Esophagus muscularis mucosa (tissue), 4 donors: ENCODE measurements around the gene MINK1. TPM values are rescaled to one million over a fixed set of nuclear protein-coding genes. Genes with fewer than 3 reads are reported as not detected.
A peak's percentile ranks its signal among the peaks of the same experiment; 100 is the strongest.

Source experiments
- DNase-seq: peaks from one replicate; pipeline ENCODE4 v3.0.0-alpha.2; 2017; ENCODE audit errors: extremely low spot score
- H3K27ac ChIP-seq, 4 donors: fragments of 200-600 bp; sonication (generic); replicated peaks in 1 of 4; 1 replicate in 3 of 4; 2 replicates in 1 of 4; pipeline ENCODE4 v1.5.1; 2016 to 2019; ENCODE audit warnings: mild to moderate bottlenecking in 1 of 4
- H3K27me3 ChIP-seq, 4 donors: fragments of 200-600 bp; sonication (generic); one replicate each; pipeline versions ENCODE4 v1.5.1 to v1.6.0; 2016 to 2019
- H3K36me3 ChIP-seq, 4 donors: fragments of 200-600 bp; sonication (generic); one replicate each; pipeline ENCODE4 v1.5.1; 2016 to 2019
- H3K4me1 ChIP-seq, 4 donors: fragments of 200-600 bp; sonication (generic); one replicate each; pipeline ENCODE4 v1.5.1; 2016 to 2019
- H3K4me3 ChIP-seq, 4 donors: fragments of 200-600 bp; sonication (generic); 1 replicate in 2 of 4; 2 replicates in 2 of 4; pipeline ENCODE4 v1.5.1; 2016 to 2019; ENCODE audit warnings: mild to moderate bottlenecking in 4 of 4, moderate library complexity in 1 of 4
- H3K9me3 ChIP-seq, 4 donors: fragments of 200-600 bp; sonication (generic); 1 replicate in 3 of 4; 2 replicates in 1 of 4; pipeline ENCODE4 v1.5.1; 2016 to 2019
- EP300 ChIP-seq: sonication (generic); formaldehyde crosslinking; IDR thresholded peaks from one replicate; pipeline ENCODE4 v1.6.1; 2017; ENCODE audit warnings: antibody characterized with exemption
- POLR2A ChIP-seq: fragments of 450-650 bp; IDR thresholded peaks from one replicate; pipeline ENCODE4 v1.6.1; 2017; ENCODE audit warnings: antibody characterized with exemption, moderate library complexity, mild to moderate bottlenecking, low read depth
- POLR2AphosphoS5 ChIP-seq, 2 donors: sonication (generic); formaldehyde crosslinking; IDR thresholded peaks; one replicate each; pipeline ENCODE4 v1.6.1; 2017; ENCODE audit warnings: antibody characterized with exemption in 2 of 2
- WGBS: methylation state at CpG from one replicate; pipeline ENCODE4 v1.1.5; 2018; 5-methylcytosine and 5-hydroxymethylcytosine counted together
- intact Hi-C: fragments of 100-400 bp; cut with DNase I; formaldehyde crosslinking; loops from one replicate; pipeline ENCODE4 v1.15.1; 2023
- total RNA-seq, 4 donors: library from RNA; depleted of rRNA; stranded (reverse); fragments of >200 nt; gene quantifications; one replicate each; pipeline versions ENCODE4 v1.1.0 to v1.2.1, GENCODE V29; 2016
- TF ChIP-seq, protein P1 (sequence below), 3 experiments: fragments of 200-600 bp in 2 of 3; fragments of 450-650 bp in 1 of 3; sonication (generic) in 2 of 3; IDR thresholded peaks; one replicate each; pipeline ENCODE4 v1.5.1; 2017 to 2019; ENCODE audit warnings: antibody characterized with exemption in 3 of 3, mild to moderate bottlenecking in 2 of 3, moderate library complexity in 1 of 3

Gene MINK1
- total RNA-seq, 4 donors from 2014 or later, result 28.8 to 55.2 (median 38.8) TPM

GRCh38 chr17:4934173-4934979 is 101.2 kb downstream of the MINK1 start:
- DNase-seq, result no peak
- peak overlapping the region in 2 of 4 donors; percentile 12 to 58 for H3K27ac ChIP-seq
- peaks cover 12 to 30% (median 24%) of the 10 kb centered on the region in 4 donors for H3K36me3 ChIP-seq
- TF ChIP-seq, protein P1, sequence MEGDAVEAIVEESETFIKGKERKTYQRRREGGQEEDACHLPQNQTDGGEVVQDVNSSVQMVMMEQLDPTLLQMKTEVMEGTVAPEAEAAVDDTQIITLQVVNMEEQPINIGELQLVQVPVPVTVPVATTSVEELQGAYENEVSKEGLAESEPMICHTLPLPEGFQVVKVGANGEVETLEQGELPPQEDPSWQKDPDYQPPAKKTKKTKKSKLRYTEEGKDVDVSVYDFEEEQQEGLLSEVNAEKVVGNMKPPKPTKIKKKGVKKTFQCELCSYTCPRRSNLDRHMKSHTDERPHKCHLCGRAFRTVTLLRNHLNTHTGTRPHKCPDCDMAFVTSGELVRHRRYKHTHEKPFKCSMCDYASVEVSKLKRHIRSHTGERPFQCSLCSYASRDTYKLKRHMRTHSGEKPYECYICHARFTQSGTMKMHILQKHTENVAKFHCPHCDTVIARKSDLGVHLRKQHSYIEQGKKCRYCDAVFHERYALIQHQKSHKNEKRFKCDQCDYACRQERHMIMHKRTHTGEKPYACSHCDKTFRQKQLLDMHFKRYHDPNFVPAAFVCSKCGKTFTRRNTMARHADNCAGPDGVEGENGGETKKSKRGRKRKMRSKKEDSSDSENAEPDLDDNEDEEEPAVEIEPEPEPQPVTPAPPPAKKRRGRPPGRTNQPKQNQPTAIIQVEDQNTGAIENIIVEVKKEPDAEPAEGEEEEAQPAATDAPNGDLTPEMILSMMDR (IDR thresholded peaks at IDR 0.05), result no peak
- peak in 1 of 2 donors; percentile 5 for TF ChIP-seq POLR2AphosphoS5 (IDR thresholded peaks at IDR 0.05)
- H3K4me3 ChIP-seq, result no peak overlapping the region
- no peaks in the 10 kb centered on the region for H3K27me3 ChIP-seq
- intact Hi-C loops, result no loop called here
- WGBS, result 17% methylated on average over 14 of the region's 14 CpGs
- H3K9me3 ChIP-seq, result no peaks in the 10 kb centered on the region
- H3K4me1 ChIP-seq, result peaks cover 28 to 37% (median 32%) of the 10 kb centered on the region in 4 donors

DNA sequence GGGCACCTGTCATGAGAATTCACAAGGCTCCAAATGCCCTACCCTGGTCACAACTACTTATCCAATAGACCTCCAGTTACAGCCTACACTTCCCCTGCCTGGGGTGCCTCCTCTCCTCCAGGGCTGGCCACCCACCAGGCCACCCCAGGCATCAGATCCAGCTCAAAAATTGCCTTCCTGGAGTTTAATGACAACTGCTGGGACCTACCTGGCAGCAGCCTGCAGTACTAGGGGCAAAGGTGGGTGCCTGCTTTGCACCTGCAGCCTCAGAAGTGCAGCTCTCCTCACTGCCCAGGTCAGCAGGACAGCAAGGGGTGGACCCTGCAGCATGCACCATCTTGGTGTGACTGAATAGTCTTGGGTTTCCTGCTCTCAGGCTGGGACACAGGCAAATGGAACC is 102.5 kb downstream of the MINK1 start:
- intact Hi-C loops, result loop anchor here (5.0 kb wide), 1 partner anchor 52 kb away; the partner anchor contains the start of gene CAMTA2
- peaks cover 12 to 30% (median 24%) of the 10 kb centered on the region in 4 donors for H3K36me3 ChIP-seq
- no peak for DNase-seq
- no peak overlapping the region for H3K27ac ChIP-seq
- TF ChIP-seq, protein P1 (IDR thresholded peaks at IDR 0.05), result no peak
- TF ChIP-seq POLR2A, result no peak
- TF ChIP-seq POLR2AphosphoS5 (IDR thresholded peaks at IDR 0.05), result no peak
- no peak for TF ChIP-seq EP300
- no peaks in the 10 kb centered on the region for H3K9me3 ChIP-seq
- H3K27me3 ChIP-seq, result no peaks in the 10 kb centered on the region
- H3K4me1 ChIP-seq, result peaks cover 29 to 40% (median 34%) of the 10 kb centered on the region in 4 donors
- no peak overlapping the region for H3K4me3 ChIP-seq

DNA sequence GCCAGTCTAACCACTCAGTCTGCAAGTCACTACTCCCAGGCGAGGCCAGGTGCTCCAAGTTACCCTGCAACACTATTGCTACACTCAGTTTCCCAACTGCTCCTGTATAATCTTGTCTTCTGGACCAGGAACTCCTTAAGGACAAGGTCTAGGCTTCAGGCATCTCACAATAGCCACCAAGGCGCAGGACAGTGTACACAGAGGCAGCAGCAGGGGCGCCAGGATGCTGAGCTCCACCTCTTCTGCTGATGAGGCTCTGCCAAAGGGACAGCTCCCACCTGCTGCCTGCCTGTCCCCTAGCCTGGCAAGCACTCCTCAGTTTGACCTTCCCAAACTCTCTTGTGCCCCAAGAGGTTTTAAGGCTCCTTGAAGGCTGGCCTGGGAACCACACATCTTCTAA is 103.3 kb downstream of the MINK1 start:
- WGBS, result 78% methylated on average over 3 of the region's 3 CpGs
- intact Hi-C loops, result loop anchor here (5.0 kb wide), 1 partner anchor 51 kb away; the partner anchor contains the start of gene CAMTA2
- Histone ChIP-seq H3K4me1 (peaks cover 36 to 48% (median 42%) of the 10 kb centered on the region in 4 donors), H3K27me3 (no peaks in the 10 kb centered on the region), H3K9me3 (no peaks in the 10 kb centered on the region), H3K36me3 (peaks cover 12 to 30% (median 24%) of the 10 kb centered on the region in 4 donors), H3K27ac (no peak overlapping the region), H3K4me3 (no peak overlapping the region)
- TF ChIP-seq POLR2A (no peak), EP300 (no peak), POLR2AphosphoS5 (IDR thresholded peaks at IDR 0.05) (no peak)
- TF ChIP-seq, protein P1 (IDR thresholded peaks at IDR 0.05), result no peak
- DNase-seq, result no peak

GRCh38 chr17:4937553-4937952 is 104.4 kb downstream of the MINK1 start:
- 94% methylated on average over 16 of the region's 16 CpGs for WGBS
- Histone ChIP-seq H3K36me3 (peaks cover 12 to 39% (median 31%) of the 10 kb centered on the region in 4 donors), H3K4me1 (peaks cover 42 to 59% (median 52%) of the 10 kb centered on the region in 4 donors), H3K27me3 (no peaks in the 10 kb centered on the region), H3K27ac (peak overlapping the region in 2 of 4 donors; percentile 91 to 97), H3K9me3 (no peaks in the 10 kb centered on the region), H3K4me3 (no peak overlapping the region)
- TF ChIP-seq, protein P1 (IDR thresholded peaks at IDR 0.05), result no peak
- TF ChIP-seq POLR2A, result no peak
- no peak for TF ChIP-seq EP300
- no peak for TF ChIP-seq POLR2AphosphoS5 (IDR thresholded peaks at IDR 0.05)
- intact Hi-C loops, result loop anchor here (5.0 kb wide), 1 partner anchor 50 kb away; the partner anchor contains the start of gene CAMTA2
- no peak for DNase-seq
